ENCODE results near the gene TSPAN5. TPM values are rescaled to one million over a fixed set of nuclear protein-coding genes. Genes with fewer than 3 reads are reported as not detected.

The TSPAN5 gene
- total RNA-seq, 3 donors from 2014 or later (not counting 1 experiment from before 2014, with no cell fraction given): 6.8 to 13.7 (median 11.4) TPM

DNA sequence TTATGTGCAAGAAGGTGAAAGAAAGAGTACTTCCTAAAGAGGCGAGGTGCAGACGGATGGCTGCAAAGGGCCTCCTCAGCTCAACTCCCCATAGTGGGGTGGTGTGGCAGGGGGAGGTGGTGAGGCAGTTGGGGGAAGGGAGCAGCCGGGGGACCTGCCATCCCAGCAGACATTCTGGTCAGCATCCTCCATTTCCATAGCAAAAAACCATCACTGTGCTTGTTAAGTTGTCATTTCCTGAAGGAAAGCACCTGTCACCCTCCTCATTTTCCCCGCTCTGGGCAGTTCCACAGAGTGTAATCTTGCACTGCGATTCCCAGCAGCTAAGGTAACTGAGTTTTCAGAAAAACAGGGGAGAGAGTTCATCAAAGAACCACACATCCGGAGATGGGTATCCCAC, 51.5 kb downstream of the TSPAN5 start:
- DNase-seq: no peak
- no peaks in the 10 kb centered on the region for H3K9me3 Mint-ChIP-seq

DNA sequence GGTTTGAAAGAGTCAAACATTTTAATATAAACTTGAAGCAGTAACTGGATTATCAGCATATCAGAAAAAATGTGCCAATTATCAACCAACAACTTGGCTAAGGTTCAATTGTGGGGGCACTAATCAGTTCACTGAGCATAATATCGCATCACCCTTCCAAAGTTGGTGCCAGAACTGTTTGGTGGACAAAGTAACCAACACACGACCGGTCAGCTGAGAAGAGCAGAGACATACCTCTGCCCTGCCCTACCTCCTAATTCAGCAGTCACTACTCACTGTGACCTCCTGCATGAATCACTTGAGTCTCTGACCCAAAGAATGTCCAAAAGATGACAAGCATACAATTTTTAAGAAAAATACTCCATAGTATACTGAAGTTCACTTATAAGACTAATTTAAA, 53.2 kb downstream of the TSPAN5 start:
- Mint-ChIP-seq H3K9me3 (no peaks in the 10 kb centered on the region), H3K36me3 (no peaks in the 10 kb centered on the region), H3K27ac (no peak overlapping the region), H3K4me3 (no peak overlapping the region), H3K4me1 (peaks cover 59 to 62% of the 10 kb centered on the region in 2 donors), H3K27me3 (ENCODE audit: low read depth in 2 of 2) (no peaks in the 10 kb centered on the region)
- H3K4me3 ChIP-seq (ENCODE audit: low read length): no peak overlapping the region
- no peak for ATAC-seq
- DNase-seq: no peak
- no peaks in the 10 kb centered on the region for H3K36me3 ChIP-seq (ENCODE audit: control insufficient read depth, insufficient read depth, low read length)
- TF ChIP-seq, protein P1, sequence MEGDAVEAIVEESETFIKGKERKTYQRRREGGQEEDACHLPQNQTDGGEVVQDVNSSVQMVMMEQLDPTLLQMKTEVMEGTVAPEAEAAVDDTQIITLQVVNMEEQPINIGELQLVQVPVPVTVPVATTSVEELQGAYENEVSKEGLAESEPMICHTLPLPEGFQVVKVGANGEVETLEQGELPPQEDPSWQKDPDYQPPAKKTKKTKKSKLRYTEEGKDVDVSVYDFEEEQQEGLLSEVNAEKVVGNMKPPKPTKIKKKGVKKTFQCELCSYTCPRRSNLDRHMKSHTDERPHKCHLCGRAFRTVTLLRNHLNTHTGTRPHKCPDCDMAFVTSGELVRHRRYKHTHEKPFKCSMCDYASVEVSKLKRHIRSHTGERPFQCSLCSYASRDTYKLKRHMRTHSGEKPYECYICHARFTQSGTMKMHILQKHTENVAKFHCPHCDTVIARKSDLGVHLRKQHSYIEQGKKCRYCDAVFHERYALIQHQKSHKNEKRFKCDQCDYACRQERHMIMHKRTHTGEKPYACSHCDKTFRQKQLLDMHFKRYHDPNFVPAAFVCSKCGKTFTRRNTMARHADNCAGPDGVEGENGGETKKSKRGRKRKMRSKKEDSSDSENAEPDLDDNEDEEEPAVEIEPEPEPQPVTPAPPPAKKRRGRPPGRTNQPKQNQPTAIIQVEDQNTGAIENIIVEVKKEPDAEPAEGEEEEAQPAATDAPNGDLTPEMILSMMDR (IDR thresholded peaks at IDR 0.05): no peak
- H3K4me1 ChIP-seq (ENCODE audit: control insufficient read depth, insufficient read depth, low read length): peaks cover 12% of the 10 kb centered on the region
- H3K9me3 ChIP-seq (ENCODE audit: control insufficient read depth, insufficient read depth, low read length): no peaks in the 10 kb centered on the region
- intact Hi-C loops (cut with micrococcal nuclease): no loop called here
- H3K27ac ChIP-seq (ENCODE audit: low read length): no peak overlapping the region
- WGBS (ENCODE audit: insufficient coverage): 100% methylated on average over 3 of the region's 3 CpGs
- H3K27me3 ChIP-seq (ENCODE audit: control insufficient read depth, insufficient read depth, low read length): no peaks in the 10 kb centered on the region

More for the DNA sequence above, 51.5 kb downstream of the TSPAN5 start:
- Histone ChIP-seq H3K4me3 (ENCODE audit: low read length) (no peak overlapping the region), H3K9me3 (ENCODE audit: control insufficient read depth, insufficient read depth, low read length) (no peaks in the 10 kb centered on the region), H3K4me1 (ENCODE audit: control insufficient read depth, insufficient read depth, low read length) (peaks cover 11% of the 10 kb centered on the region), H3K36me3 (ENCODE audit: control insufficient read depth, insufficient read depth, low read length) (no peaks in the 10 kb centered on the region), H3K27ac (ENCODE audit: low read length) (no peak overlapping the region), H3K27me3 (ENCODE audit: control insufficient read depth, insufficient read depth, low read length) (no peaks in the 10 kb centered on the region)
- TF ChIP-seq, protein P1 (IDR thresholded peaks at IDR 0.05): no peak
- no peak overlapping the region for H3K4me3 Mint-ChIP-seq
- intact Hi-C loops (cut with micrococcal nuclease): no loop called here
- peak overlapping the region in 1 of 2 donors; percentile 35 for H3K27ac Mint-ChIP-seq
- WGBS (ENCODE audit: insufficient coverage): 96% methylated on average over 6 of the region's 6 CpGs
- no peaks in the 10 kb centered on the region for H3K27me3 Mint-ChIP-seq (ENCODE audit: low read depth in 2 of 2)
- no peak for ATAC-seq
- peaks cover 48 to 53% of the 10 kb centered on the region in 2 donors for H3K4me1 Mint-ChIP-seq
- H3K36me3 Mint-ChIP-seq: no peaks in the 10 kb centered on the region

- H3K27me3 Mint-ChIP-seq (ENCODE audit: low read depth in 2 of 2): no peaks in the 10 kb centered on the region
- no peak overlapping the region for H3K27ac Mint-ChIP-seq
- Histone ChIP-seq H3K27me3 (ENCODE audit: control insufficient read depth, insufficient read depth, low read length) (no peaks in the 10 kb centered on the region), H3K9me3 (ENCODE audit: control insufficient read depth, insufficient read depth, low read length) (no peaks in the 10 kb centered on the region), H3K27ac (ENCODE audit: low read length) (no peak overlapping the region), H3K36me3 (ENCODE audit: control insufficient read depth, insufficient read depth, low read length) (no peaks in the 10 kb centered on the region), H3K4me1 (ENCODE audit: control insufficient read depth, insufficient read depth, low read length) (peaks cover 11% of the 10 kb centered on the region), H3K4me3 (ENCODE audit: low read length) (no peak overlapping the region)
- no peaks in the 10 kb centered on the region for H3K36me3 Mint-ChIP-seq
- ATAC-seq (no peak), DNase-seq (no peak)
- no peaks in the 10 kb centered on the region for H3K9me3 Mint-ChIP-seq
- whole genome bisulfite sequencing (ENCODE audit: insufficient coverage): no CpG with 5 or more reads among the region's 1 CpG
- intact Hi-C loops (cut with micrococcal nuclease): no loop called here
- no peak overlapping the region for H3K4me3 Mint-ChIP-seq
- TF ChIP-seq, protein P1 (IDR thresholded peaks at IDR 0.05): no peak
- H3K4me1 Mint-ChIP-seq: peaks cover 58 to 62% of the 10 kb centered on the region in 2 donors
These were observed 53.7 kb downstream of the TSPAN5 start for GRCh38 chr4:98604723-98605122.

Measured in natural killer cell (primary cell).